HEK293 (cell line): ENCODE results near the gene TRIM27.

Experiments used
- GLIS1 ChIP-seq: fragments of 450-650 bp; formaldehyde crosslinking; IDR thresholded peaks from 2 replicates; pipeline ENCODE4 v1.5.1; 2016; ENCODE audit warnings: missing biosample characterization, missing genetic modification characterization
- KLF10 ChIP-seq: fragments of 450-650 bp; IDR thresholded peaks from 2 replicates; pipeline ENCODE4 v1.5.1; 2018; ENCODE audit warnings: missing biosample characterization, mild to moderate bottlenecking, missing genetic modification characterization
- KLF7 ChIP-seq: fragments of 450-650 bp; formaldehyde crosslinking; IDR thresholded peaks from 2 replicates; pipeline ENCODE4 v1.5.1; 2016; ENCODE audit warnings: missing biosample characterization, missing genetic modification characterization, borderline replicate concordance
- KLF8 ChIP-seq: fragments of 450-650 bp; formaldehyde crosslinking; IDR thresholded peaks from 2 replicates; pipeline ENCODE4 v1.5.1; 2016; ENCODE audit warnings: missing biosample characterization, missing genetic modification characterization
- SP3 ChIP-seq: fragments of 450-650 bp; formaldehyde crosslinking; IDR thresholded peaks from 2 replicates; pipeline ENCODE4 v1.5.1; 2016; ENCODE audit warnings: missing biosample characterization, missing genetic modification characterization
- ZBTB20 ChIP-seq: fragments of 450-650 bp; formaldehyde crosslinking; IDR thresholded peaks from 2 replicates; pipeline ENCODE4 v1.5.1; 2016; ENCODE audit warnings: missing biosample characterization, missing genetic modification characterization
- ZBTB8A ChIP-seq: fragments of 450-650 bp; formaldehyde crosslinking; IDR thresholded peaks from 2 replicates; pipeline ENCODE4 v1.5.1; 2016; ENCODE audit warnings: missing biosample characterization, missing genetic modification characterization
- ZEB2 ChIP-seq: fragments of 450-650 bp; formaldehyde crosslinking; IDR thresholded peaks from 2 replicates; pipeline ENCODE4 v1.5.1; 2016; ENCODE audit warnings: missing biosample characterization, missing genetic modification characterization
- ZFP3 ChIP-seq: fragments of 450-650 bp; formaldehyde crosslinking; IDR thresholded peaks from 2 replicates; pipeline ENCODE4 v1.5.1; 2016; ENCODE audit warnings: low read depth, missing biosample characterization, missing genetic modification characterization
- ZFP69B ChIP-seq: fragments of 450-650 bp; formaldehyde crosslinking; IDR thresholded peaks from 2 replicates; pipeline ENCODE4 v1.5.1; 2016; ENCODE audit warnings: missing biosample characterization, missing genetic modification characterization
- ZIC2 ChIP-seq: fragments of 450-650 bp; formaldehyde crosslinking; IDR thresholded peaks from 2 replicates; pipeline ENCODE4 v1.5.1; 2016; ENCODE audit warnings: missing biosample characterization, missing genetic modification characterization
- ZNF10 ChIP-seq: fragments of 450-650 bp; formaldehyde crosslinking; IDR thresholded peaks from 2 replicates; pipeline ENCODE4 v1.5.1; 2017; ENCODE audit warnings: missing biosample characterization, missing genetic modification characterization
- ZNF2 ChIP-seq: fragments of 450-650 bp; formaldehyde crosslinking; IDR thresholded peaks from 2 replicates; pipeline ENCODE4 v1.5.1; 2016; ENCODE audit warnings: missing biosample characterization, missing genetic modification characterization
- ZNF341 ChIP-seq: fragments of 450-650 bp; formaldehyde crosslinking; IDR thresholded peaks from 2 replicates; pipeline ENCODE4; 2016; ENCODE audit warnings: low read depth, missing biosample characterization, missing genetic modification characterization
- ZNF394 ChIP-seq: fragments of 450-650 bp; formaldehyde crosslinking; IDR thresholded peaks from 2 replicates; pipeline ENCODE4 v1.5.1; 2016; ENCODE audit warnings: missing biosample characterization, missing genetic modification characterization, mild to moderate bottlenecking, moderate library complexity, borderline replicate concordance
- ZNF501 ChIP-seq: fragments of 450-650 bp; formaldehyde crosslinking; IDR thresholded peaks from 2 replicates; pipeline ENCODE4 v1.5.1; 2016; ENCODE audit warnings: missing biosample characterization, missing genetic modification characterization
- ZNF561 ChIP-seq: fragments of 450-650 bp; IDR thresholded peaks from 2 replicates; pipeline ENCODE4 v1.5.1; 2018; ENCODE audit warnings: missing biosample characterization, missing genetic modification characterization, borderline replicate concordance
- ZNF660 ChIP-seq: fragments of 450-650 bp; IDR thresholded peaks from 2 replicates; pipeline ENCODE4 v1.5.1; 2018; ENCODE audit warnings: missing biosample characterization, mild to moderate bottlenecking, missing genetic modification characterization
- ZNF76 ChIP-seq: fragments of 450-650 bp; formaldehyde crosslinking; IDR thresholded peaks from 2 replicates; pipeline ENCODE4; 2016; ENCODE audit warnings: low read depth, missing biosample characterization, missing genetic modification characterization, borderline replicate concordance
- ZNF777 ChIP-seq: fragments of 450-650 bp; formaldehyde crosslinking; IDR thresholded peaks from 2 replicates; pipeline ENCODE4 v1.5.1; 2017; ENCODE audit warnings: missing biosample characterization, missing genetic modification characterization, borderline replicate concordance
- ZNF843 ChIP-seq: fragments of 450-650 bp; formaldehyde crosslinking; IDR thresholded peaks from 2 replicates; pipeline ENCODE4 v1.5.1; 2016; ENCODE audit warnings: missing biosample characterization, missing genetic modification characterization
- ZXDB ChIP-seq: fragments of 450-650 bp; formaldehyde crosslinking; IDR thresholded peaks from 2 replicates; pipeline ENCODE4 v1.5.1; 2016; ENCODE audit warnings: missing biosample characterization, missing genetic modification characterization
- TF ChIP-seq, protein P1 (sequence below): fragments of 450-650 bp; formaldehyde crosslinking; IDR thresholded peaks from 2 replicates; pipeline ENCODE4 v1.5.1; 2016; ENCODE audit warnings: missing biosample characterization, missing genetic modification characterization
- TF ChIP-seq, protein P2 (sequence below): fragments of 450-650 bp; formaldehyde crosslinking; IDR thresholded peaks from 2 replicates; pipeline ENCODE4 v1.5.1; 2016; ENCODE audit warnings: missing biosample characterization, missing genetic modification characterization
- TF ChIP-seq, protein P3 (sequence below): fragments of 450-650 bp; formaldehyde crosslinking; IDR thresholded peaks from 2 replicates; pipeline ENCODE4 v1.5.1; 2016; ENCODE audit warnings: missing biosample characterization, missing genetic modification characterization
- TF ChIP-seq, protein P4 (sequence below): fragments of 450-650 bp; formaldehyde crosslinking; IDR thresholded peaks from 2 replicates; pipeline ENCODE4 v1.5.1; 2016; ENCODE audit warnings: missing biosample characterization, missing genetic modification characterization
- TF ChIP-seq, protein P5 (sequence below): sonication (generic); formaldehyde crosslinking; IDR thresholded peaks from 2 replicates; pipeline ENCODE4 v1.8.1; 2022; ENCODE audit warnings: mild to moderate bottlenecking, moderate library complexity, missing genetic modification reagents
- TF ChIP-seq, protein P6 (sequence below): fragments of 450-650 bp; formaldehyde crosslinking; optimal IDR thresholded peaks from 2 replicates; pipeline ENCODE3; 2016; ENCODE audit warnings: missing biosample characterization, mild to moderate bottlenecking, missing genetic modification characterization

TRIM27 gene

DNA sequence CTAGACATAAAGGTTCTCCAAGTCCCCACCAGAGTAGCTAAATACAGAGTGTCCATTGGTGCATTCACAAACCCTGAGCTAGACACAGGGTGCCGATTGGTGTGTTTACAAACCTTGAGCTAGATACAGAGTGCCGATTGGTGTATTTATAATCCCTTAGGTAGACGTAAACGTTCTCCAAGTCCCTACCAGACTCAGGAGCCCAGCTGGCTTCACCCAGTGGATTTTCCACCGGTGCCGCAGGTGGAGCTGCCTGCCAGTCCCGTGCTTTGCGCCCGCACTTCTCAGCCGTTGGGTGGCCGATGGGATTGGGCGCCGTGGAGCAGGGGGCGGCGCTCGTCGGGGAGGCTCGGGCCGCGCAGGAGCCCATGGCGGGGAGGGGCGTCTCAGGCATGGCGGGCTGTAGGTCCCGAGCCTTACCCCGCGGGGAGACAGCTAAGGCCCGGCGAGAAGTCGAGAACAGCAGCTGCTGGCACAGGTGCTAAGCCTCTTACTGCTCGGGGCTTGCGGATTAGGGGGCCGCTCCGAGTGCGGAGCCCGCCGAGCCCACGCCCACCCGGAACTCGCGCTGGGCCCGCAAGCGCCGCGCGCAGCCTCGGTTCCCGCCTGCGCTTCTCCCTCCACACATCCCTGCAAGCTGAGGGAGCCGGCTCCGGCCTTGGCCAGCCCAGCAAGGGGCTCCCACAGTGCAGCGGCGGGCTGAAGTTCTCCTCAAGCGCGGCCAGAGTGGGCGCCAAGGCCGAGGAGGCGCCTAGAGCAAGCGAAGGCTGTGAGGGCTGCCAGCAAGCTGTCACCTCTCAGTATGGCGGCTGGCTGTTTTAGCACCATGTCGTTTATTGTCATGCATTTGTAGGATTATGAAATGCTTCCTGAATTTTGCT lies 57.3 kb downstream of the TRIM27 start (continued):
- TF ChIP-seq ZNF2 (peak; percentile 28; the same call in 1 of the 2 replicates), ZIC2 (tag by site-specific recombination) (peak; percentile 57), ZBTB20 (tag by site-specific recombination) (peak; percentile 75; the same call in 1 of the 2 replicates), ZBTB8A (peak; percentile 97), ZNF777 (tag by site-specific recombination) (peak; percentile 93), KLF7 (tag by site-specific recombination) (peak; percentile 80), ZNF10 (peak; percentile 44; the same call in 1 of the 2 replicates), ZFP3 (tag by site-specific recombination) (peak; percentile 30; the same call in 1 of the 2 replicates), KLF8 (peak; percentile 71; the same call in 1 of the 2 replicates), ZNF394 (tag by site-specific recombination) (peak; percentile 90), ZEB2 (tag by site-specific recombination) (peak; percentile 66; the same call in 1 of the 2 replicates), ZXDB (peak; percentile 57; the same call in 1 of the 2 replicates), ZNF341 (tag by site-specific recombination) (peak; percentile 81), ZNF501 (peak; percentile 98), GLIS1 (peak; percentile 12; the same call in 1 of the 2 replicates), KLF10 (tag by site-specific recombination) (peak; percentile 15; the same call in 1 of the 2 replicates), ZNF561 (tag by site-specific recombination) (peak; percentile 75; the same call in 1 of the 2 replicates), ZFP69B (tag by site-specific recombination) (peak; percentile 55; the same call in 1 of the 2 replicates), ZNF76 (tag by site-specific recombination) (peak; percentile 78), SP3 (0 out of 2 replicates have a peak, but pooled peaks have one; percentile 50), ZNF660 (tag by site-specific recombination) (peak; percentile 45), ZNF843 (peak; percentile 51; the same call in 1 of the 2 replicates)
- TF ChIP-seq, protein P1, sequence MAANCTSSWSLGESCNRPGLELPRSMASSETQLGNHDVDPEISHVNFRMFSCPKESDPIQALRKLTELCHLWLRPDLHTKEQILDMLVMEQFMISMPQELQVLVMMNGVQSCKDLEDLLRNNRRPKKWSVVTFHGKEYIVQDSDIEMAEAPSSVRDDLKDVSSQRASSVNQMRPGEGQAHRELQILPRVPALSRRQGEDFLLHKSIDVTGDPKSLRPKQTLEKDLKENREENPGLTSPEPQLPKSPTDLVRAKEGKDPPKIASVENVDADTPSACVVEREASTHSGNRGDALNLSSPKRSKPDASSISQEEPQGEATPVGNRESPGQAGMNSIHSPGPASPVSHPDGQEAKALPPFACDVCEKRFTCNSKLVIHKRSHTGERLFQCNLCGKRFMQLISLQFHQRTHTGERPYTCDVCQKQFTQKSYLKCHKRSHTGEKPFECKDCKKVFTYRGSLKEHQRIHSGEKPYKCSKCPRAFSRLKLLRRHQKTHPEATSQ (tag by site-specific recombination) = 0 out of 2 replicates have a peak, but pooled peaks have one; percentile 69
- TF ChIP-seq, protein P2, sequence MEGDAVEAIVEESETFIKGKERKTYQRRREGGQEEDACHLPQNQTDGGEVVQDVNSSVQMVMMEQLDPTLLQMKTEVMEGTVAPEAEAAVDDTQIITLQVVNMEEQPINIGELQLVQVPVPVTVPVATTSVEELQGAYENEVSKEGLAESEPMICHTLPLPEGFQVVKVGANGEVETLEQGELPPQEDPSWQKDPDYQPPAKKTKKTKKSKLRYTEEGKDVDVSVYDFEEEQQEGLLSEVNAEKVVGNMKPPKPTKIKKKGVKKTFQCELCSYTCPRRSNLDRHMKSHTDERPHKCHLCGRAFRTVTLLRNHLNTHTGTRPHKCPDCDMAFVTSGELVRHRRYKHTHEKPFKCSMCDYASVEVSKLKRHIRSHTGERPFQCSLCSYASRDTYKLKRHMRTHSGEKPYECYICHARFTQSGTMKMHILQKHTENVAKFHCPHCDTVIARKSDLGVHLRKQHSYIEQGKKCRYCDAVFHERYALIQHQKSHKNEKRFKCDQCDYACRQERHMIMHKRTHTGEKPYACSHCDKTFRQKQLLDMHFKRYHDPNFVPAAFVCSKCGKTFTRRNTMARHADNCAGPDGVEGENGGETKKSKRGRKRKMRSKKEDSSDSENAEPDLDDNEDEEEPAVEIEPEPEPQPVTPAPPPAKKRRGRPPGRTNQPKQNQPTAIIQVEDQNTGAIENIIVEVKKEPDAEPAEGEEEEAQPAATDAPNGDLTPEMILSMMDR (tag by site-specific recombination) = peak; percentile 74
- TF ChIP-seq, protein P3, sequence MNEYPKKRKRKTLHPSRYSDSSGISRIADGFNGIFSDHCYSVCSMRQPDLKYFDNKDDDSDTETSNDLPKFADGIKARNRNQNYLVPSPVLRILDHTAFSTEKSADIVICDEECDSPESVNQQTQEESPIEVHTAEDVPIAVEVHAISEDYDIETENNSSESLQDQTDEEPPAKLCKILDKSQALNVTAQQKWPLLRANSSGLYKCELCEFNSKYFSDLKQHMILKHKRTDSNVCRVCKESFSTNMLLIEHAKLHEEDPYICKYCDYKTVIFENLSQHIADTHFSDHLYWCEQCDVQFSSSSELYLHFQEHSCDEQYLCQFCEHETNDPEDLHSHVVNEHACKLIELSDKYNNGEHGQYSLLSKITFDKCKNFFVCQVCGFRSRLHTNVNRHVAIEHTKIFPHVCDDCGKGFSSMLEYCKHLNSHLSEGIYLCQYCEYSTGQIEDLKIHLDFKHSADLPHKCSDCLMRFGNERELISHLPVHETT (tag by site-specific recombination) = 0 out of 2 replicates have a peak, but pooled peaks have one; percentile 18
- TF ChIP-seq, protein P4, sequence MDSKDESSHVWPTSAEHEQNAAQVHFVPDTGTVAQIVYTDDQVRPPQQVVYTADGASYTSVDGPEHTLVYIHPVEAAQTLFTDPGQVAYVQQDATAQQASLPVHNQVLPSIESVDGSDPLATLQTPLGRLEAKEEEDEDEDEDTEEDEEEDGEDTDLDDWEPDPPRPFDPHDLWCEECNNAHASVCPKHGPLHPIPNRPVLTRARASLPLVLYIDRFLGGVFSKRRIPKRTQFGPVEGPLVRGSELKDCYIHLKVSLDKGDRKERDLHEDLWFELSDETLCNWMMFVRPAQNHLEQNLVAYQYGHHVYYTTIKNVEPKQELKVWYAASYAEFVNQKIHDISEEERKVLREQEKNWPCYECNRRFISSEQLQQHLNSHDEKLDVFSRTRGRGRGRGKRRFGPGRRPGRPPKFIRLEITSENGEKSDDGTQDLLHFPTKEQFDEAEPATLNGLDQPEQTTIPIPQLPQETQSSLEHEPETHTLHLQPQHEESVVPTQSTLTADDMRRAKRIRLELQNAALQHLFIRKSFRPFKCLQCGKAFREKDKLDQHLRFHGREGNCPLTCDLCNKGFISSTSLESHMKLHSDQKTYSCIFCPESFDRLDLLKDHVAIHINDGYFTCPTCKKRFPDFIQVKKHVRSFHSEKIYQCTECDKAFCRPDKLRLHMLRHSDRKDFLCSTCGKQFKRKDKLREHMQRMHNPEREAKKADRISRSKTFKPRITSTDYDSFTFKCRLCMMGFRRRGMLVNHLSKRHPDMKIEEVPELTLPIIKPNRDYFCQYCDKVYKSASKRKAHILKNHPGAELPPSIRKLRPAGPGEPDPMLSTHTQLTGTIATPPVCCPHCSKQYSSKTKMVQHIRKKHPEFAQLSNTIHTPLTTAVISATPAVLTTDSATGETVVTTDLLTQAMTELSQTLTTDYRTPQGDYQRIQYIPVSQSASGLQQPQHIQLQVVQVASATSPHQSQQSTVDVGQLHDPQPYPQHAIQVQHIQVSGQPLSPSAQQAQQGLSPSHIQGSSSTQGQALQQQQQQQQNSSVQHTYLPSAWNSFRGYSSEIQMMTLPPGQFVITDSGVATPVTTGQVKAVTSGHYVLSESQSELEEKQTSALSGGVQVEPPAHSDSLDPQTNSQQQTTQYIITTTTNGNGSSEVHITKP = peak; percentile 85
- TF ChIP-seq, protein P5, sequence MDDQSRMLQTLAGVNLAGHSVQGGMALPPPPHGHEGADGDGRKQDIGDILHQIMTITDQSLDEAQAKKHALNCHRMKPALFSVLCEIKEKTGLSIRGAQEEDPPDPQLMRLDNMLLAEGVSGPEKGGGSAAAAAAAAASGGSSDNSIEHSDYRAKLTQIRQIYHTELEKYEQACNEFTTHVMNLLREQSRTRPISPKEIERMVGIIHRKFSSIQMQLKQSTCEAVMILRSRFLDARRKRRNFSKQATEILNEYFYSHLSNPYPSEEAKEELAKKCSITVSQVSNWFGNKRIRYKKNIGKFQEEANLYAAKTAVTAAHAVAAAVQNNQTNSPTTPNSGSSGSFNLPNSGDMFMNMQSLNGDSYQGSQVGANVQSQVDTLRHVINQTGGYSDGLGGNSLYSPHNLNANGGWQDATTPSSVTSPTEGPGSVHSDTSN (CRISPR knock-in tag) = peak; percentile 34
- TF ChIP-seq, protein P6, sequence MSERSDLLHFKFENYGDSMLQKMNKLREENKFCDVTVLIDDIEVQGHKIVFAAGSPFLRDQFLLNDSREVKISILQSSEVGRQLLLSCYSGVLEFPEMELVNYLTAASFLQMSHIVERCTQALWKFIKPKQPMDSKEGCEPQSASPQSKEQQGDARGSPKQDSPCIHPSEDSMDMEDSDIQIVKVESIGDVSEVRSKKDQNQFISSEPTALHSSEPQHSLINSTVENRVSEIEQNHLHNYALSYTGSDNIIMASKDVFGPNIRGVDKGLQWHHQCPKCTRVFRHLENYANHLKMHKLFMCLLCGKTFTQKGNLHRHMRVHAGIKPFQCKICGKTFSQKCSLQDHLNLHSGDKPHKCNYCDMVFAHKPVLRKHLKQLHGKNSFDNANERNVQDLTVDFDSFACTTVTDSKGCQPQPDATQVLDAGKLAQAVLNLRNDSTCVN (tag by site-specific recombination) = peak; percentile 97
